Mucosa of descending colon (tissue), 3 donors: ENCODE data around the gene GPANK1. TPM values are rescaled to one million over a fixed set of nuclear protein-coding genes. Genes with fewer than 3 reads are reported as not detected.

Experiments
- ATAC-seq: fragments of 200-7000 bp; cut with Tn5 transposase; one replicate; pipeline ENCODE4 v1.9.1; 2020; ENCODE audit warnings: mild to moderate bottlenecking, moderate library complexity
- DNase-seq, 3 donors: peaks; one replicate each; pipeline ENCODE4 v3.0.0-alpha.2; 2020
- H3K36me3 ChIP-seq: fragments of 200-600 bp; one replicate; pipeline ENCODE4 v1.8.0; 2021; ENCODE audit warnings: low read depth, mild to moderate bottlenecking
- H3K4me1 ChIP-seq: fragments of 200-600 bp; one replicate; pipeline ENCODE4 v1.8.0; 2021; ENCODE audit warnings: low read depth, mild to moderate bottlenecking
- H3K4me3 ChIP-seq: fragments of 200-600 bp; one replicate; pipeline ENCODE4 v1.8.0; 2021; ENCODE audit warnings: mild to moderate bottlenecking
- H3K9me3 ChIP-seq: fragments of 200-600 bp; one replicate; pipeline ENCODE4 v1.8.0; 2021; ENCODE audit warnings: mild to moderate bottlenecking
- CTCF ChIP-seq: fragments of 200-600 bp; IDR thresholded peaks from one replicate; pipeline ENCODE4 v1.8.0; 2022; ENCODE audit warnings: antibody characterized with exemption, mild to moderate bottlenecking
- intact Hi-C, 2 donors: fragments of 100-400 bp; cut with DNase I in 1 of 2; cut with micrococcal nuclease in 1 of 2; formaldehyde crosslinking; loops; one replicate each; pipeline versions ENCODE4 v1.11.0 to v1.11.1; 2022; cut with DNase I, micrococcal nuclease
- total RNA-seq, 3 donors: library from RNA; stranded (reverse); fragmentation: NEBNext Ultra II Directional in 2 of 3; extraction: Animal tissue kit (Norgen Biotek cat#: 25700) in 2 of 3; gene quantifications; one replicate each; pipeline versions ENCODE4 v1.2.1 to v1.2.4, GENCODE V29; 2021 to 2023
- donor health status: DM: no; HTN: no; CAD: no; lungs with moderate emphysema.
- donor health status: DM: no; HTN: no; CAD: no.
- donor health status: DM: no; HTN: yes; CAD: no.

Gene GPANK1
- total RNA-seq, 3 donors from 2014 or later = 13.4 to 17.7 (median 17.4) TPM

GRCh38 chr6:31631681-31632278 is 33.0 kb downstream of the GPANK1 start:
- ATAC-seq (no peak), DNase-seq (no peak)
- intact Hi-C loops = no loop called here
- Histone ChIP-seq H3K36me3 (peaks cover 22% of the 10 kb centered on the region), H3K9me3 (no peaks in the 10 kb centered on the region), H3K4me3 (no peak overlapping the region), H3K4me1 (no peaks in the 10 kb centered on the region)
- TF ChIP-seq CTCF = no peak

GRCh38 chr6:31631209-31631608 is 33.6 kb downstream of the GPANK1 start:
- no peaks in the 10 kb centered on the region for H3K9me3 ChIP-seq
- H3K36me3 ChIP-seq = peaks cover 28% of the 10 kb centered on the region
- intact Hi-C loops = no loop called here
- no peak overlapping the region for H3K4me3 ChIP-seq
- TF ChIP-seq CTCF = no peak
- DNase-seq (no peak), ATAC-seq (no peak)
- no peaks in the 10 kb centered on the region for H3K4me1 ChIP-seq

- no peaks in the 10 kb centered on the region for H3K4me1 ChIP-seq
- H3K36me3 ChIP-seq = peaks cover 35% of the 10 kb centered on the region
- intact Hi-C loops = no loop called here
- DNase-seq (no peak), ATAC-seq (no peak)
- H3K4me3 ChIP-seq = no peak overlapping the region
- H3K9me3 ChIP-seq = no peaks in the 10 kb centered on the region
- TF ChIP-seq CTCF = no peak
These were observed 34.4 kb downstream of the GPANK1 start for GRCh38 chr6:31630177-31630934.

GRCh38 chr6:31629014-31629413 is 35.8 kb downstream of the GPANK1 start:
- Histone ChIP-seq H3K36me3 (peaks cover 46% of the 10 kb centered on the region), H3K4me3 (no peak overlapping the region), H3K4me1 (no peaks in the 10 kb centered on the region), H3K9me3 (no peaks in the 10 kb centered on the region)
- TF ChIP-seq CTCF = no peak
- ATAC-seq (no peak), DNase-seq (no peak)
- intact Hi-C loops = no loop called here

GRCh38 chr6:31627690-31628287 is 37.0 kb downstream of the GPANK1 start:
- no peaks in the 10 kb centered on the region for H3K4me1 ChIP-seq
- TF ChIP-seq CTCF = no peak
- H3K36me3 ChIP-seq = peaks cover 46% of the 10 kb centered on the region
- DNase-seq (no peak), ATAC-seq (no peak)
- no peaks in the 10 kb centered on the region for H3K9me3 ChIP-seq
- intact Hi-C loops = no loop called here
- H3K4me3 ChIP-seq = no peak overlapping the region
